ENCODE measurements around the gene MCM7. TPM values are rescaled to one million over a fixed set of nuclear protein-coding genes. Genes with fewer than 3 reads are reported as not detected.

Gene MCM7
- total and polyA plus RNA-seq, 2 of the 13 experiments (the other 11 are each of a cell fraction or from before 2014, with no cell fraction given) = 84.5 to 214 TPM

DNA sequence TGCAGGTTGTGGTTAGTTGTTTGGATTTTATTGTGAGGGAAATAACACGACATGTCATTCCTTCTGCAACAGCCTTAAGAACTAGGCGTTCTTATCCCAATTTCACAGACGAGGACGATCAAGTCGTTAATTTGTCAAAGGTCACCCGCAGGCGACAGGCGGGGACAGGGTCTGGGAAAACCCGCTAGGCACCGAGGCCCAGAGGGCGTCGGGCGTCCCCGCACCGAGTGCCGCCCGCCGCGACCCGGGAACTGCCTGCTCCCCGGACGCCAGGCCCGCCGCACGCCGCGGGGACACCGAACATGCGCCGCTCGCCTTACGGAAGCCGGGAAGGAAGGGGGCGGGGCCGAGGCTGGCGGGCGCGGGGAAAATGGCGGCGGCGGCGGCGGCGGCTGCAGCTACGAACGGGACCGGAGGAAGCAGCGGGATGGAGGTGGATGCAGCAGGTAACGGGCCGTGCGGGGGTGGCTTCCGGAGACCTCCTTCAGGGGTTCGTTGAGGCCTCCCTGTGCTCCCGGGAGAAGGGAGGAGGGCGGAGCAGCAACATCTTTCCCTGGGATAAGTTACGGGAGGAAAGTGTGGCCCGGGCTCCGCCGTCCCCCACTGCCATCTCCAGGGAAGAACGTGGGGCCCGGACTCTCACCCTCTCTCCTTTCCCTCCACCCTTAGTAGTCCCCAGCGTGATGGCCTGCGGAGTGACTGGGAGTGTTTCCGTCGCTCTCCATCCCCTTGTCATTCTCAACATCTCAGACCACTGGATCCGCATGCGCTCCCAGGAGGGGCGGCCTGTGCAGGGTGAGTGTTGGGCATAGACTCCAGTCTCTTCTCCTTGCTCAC, 12.4 kb downstream of the MCM7 start, which contains the start of gene COPS6 (continued):
- peak; percentile 84 for TF ChIP-seq SALL2 (CRISPR knock-in tag; IDR thresholded peaks at IDR 0.05)
- TF ChIP-seq NCOA2 (CRISPR knock-in tag; IDR thresholded peaks at IDR 0.05) = no peak; the same call in 1 of the 2 replicates
- TF ChIP-seq SRY (CRISPR knock-in tag; IDR thresholded peaks at IDR 0.05) = peak; percentile 96; the same call in 1 of the 2 replicates
- no peak for TF ChIP-seq SRSF9 (IDR thresholded peaks at IDR 0.05; ENCODE audit: borderline replicate concordance, insufficient read depth, low read depth, low read length, poor library complexity, severe bottlenecking)
- TF ChIP-seq MTA3 (CRISPR knock-in tag; IDR thresholded peaks at IDR 0.05) = no peak
- TF ChIP-seq, protein P1, sequence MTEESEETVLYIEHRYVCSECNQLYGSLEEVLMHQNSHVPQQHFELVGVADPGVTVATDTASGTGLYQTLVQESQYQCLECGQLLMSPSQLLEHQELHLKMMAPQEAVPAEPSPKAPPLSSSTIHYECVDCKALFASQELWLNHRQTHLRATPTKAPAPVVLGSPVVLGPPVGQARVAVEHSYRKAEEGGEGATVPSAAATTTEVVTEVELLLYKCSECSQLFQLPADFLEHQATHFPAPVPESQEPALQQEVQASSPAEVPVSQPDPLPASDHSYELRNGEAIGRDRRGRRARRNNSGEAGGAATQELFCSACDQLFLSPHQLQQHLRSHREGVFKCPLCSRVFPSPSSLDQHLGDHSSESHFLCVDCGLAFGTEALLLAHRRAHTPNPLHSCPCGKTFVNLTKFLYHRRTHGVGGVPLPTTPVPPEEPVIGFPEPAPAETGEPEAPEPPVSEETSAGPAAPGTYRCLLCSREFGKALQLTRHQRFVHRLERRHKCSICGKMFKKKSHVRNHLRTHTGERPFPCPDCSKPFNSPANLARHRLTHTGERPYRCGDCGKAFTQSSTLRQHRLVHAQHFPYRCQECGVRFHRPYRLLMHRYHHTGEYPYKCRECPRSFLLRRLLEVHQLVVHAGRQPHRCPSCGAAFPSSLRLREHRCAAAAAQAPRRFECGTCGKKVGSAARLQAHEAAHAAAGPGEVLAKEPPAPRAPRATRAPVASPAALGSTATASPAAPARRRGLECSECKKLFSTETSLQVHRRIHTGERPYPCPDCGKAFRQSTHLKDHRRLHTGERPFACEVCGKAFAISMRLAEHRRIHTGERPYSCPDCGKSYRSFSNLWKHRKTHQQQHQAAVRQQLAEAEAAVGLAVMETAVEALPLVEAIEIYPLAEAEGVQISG (CRISPR knock-in tag; IDR thresholded peaks at IDR 0.05) = peak; percentile 96
- TF ChIP-seq, protein P2, sequence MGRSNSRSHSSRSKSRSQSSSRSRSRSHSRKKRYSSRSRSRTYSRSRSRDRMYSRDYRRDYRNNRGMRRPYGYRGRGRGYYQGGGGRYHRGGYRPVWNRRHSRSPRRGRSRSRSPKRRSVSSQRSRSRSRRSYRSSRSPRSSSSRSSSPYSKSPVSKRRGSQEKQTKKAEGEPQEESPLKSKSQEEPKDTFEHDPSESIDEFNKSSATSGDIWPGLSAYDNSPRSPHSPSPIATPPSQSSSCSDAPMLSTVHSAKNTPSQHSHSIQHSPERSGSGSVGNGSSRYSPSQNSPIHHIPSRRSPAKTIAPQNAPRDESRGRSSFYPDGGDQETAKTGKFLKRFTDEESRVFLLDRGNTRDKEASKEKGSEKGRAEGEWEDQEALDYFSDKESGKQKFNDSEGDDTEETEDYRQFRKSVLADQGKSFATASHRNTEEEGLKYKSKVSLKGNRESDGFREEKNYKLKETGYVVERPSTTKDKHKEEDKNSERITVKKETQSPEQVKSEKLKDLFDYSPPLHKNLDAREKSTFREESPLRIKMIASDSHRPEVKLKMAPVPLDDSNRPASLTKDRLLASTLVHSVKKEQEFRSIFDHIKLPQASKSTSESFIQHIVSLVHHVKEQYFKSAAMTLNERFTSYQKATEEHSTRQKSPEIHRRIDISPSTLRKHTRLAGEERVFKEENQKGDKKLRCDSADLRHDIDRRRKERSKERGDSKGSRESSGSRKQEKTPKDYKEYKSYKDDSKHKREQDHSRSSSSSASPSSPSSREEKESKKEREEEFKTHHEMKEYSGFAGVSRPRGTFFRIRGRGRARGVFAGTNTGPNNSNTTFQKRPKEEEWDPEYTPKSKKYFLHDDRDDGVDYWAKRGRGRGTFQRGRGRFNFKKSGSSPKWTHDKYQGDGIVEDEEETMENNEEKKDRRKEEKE (IDR thresholded peaks at IDR 0.05) = no peak
- TF ChIP-seq, protein P3, sequence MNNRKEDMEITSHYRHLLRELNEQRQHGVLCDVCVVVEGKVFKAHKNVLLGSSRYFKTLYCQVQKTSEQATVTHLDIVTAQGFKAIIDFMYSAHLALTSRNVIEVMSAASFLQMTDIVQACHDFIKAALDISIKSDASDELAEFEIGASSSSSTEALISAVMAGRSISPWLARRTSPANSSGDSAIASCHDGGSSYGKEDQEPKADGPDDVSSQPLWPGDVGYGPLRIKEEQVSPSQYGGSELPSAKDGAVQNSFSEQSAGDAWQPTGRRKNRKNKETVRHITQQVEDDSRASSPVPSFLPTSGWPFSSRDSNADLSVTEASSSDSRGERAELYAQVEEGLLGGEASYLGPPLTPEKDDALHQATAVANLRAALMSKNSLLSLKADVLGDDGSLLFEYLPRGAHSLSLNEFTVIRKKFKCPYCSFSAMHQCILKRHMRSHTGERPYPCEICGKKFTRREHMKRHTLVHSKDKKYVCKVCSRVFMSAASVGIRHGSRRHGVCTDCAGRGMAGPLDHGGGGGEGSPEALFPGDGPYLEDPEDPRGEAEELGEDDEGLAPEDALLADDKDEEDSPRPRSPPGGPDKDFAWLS (CRISPR knock-in tag; IDR thresholded peaks at IDR 0.05; ENCODE audit: borderline replicate concordance) = peak; percentile 90
- TF ChIP-seq RBM39 (IDR thresholded peaks at IDR 0.05; ENCODE audit: low read depth, low read length, poor library complexity, severe bottlenecking) = no peak
- TF ChIP-seq, protein P4, sequence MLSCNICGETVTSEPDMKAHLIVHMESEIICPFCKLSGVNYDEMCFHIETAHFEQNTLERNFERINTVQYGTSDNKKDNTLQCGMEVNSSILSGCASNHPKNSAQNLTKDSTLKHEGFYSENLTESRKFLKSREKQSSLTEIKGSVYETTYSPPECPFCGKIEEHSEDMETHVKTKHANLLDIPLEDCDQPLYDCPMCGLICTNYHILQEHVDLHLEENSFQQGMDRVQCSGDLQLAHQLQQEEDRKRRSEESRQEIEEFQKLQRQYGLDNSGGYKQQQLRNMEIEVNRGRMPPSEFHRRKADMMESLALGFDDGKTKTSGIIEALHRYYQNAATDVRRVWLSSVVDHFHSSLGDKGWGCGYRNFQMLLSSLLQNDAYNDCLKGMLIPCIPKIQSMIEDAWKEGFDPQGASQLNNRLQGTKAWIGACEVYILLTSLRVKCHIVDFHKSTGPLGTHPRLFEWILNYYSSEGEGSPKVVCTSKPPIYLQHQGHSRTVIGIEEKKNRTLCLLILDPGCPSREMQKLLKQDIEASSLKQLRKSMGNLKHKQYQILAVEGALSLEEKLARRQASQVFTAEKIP (CRISPR knock-in tag; IDR thresholded peaks at IDR 0.05; ENCODE audit: borderline replicate concordance) = no peak
- TF ChIP-seq, protein P5, sequence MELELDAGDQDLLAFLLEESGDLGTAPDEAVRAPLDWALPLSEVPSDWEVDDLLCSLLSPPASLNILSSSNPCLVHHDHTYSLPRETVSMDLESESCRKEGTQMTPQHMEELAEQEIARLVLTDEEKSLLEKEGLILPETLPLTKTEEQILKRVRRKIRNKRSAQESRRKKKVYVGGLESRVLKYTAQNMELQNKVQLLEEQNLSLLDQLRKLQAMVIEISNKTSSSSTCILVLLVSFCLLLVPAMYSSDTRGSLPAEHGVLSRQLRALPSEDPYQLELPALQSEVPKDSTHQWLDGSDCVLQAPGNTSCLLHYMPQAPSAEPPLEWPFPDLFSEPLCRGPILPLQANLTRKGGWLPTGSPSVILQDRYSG (CRISPR knock-in tag; IDR thresholded peaks at IDR 0.05) = peak; percentile 95
- TF ChIP-seq, protein P6, sequence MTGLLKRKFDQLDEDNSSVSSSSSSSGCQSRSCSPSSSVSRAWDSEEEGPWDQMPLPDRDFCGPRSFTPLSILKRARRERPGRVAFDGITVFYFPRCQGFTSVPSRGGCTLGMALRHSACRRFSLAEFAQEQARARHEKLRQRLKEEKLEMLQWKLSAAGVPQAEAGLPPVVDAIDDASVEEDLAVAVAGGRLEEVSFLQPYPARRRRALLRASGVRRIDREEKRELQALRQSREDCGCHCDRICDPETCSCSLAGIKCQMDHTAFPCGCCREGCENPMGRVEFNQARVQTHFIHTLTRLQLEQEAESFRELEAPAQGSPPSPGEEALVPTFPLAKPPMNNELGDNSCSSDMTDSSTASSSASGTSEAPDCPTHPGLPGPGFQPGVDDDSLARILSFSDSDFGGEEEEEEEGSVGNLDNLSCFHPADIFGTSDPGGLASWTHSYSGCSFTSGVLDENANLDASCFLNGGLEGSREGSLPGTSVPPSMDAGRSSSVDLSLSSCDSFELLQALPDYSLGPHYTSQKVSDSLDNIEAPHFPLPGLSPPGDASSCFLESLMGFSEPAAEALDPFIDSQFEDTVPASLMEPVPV (CRISPR knock-in tag; IDR thresholded peaks at IDR 0.05) = peak; percentile 86
- no peak for TF ChIP-seq NR3C1 (CRISPR knock-in tag; IDR thresholded peaks at IDR 0.05)

Measured in HepG2 (cell line).